ENCODE data around the gene TBC1D22A. TPM values are rescaled to one million over a fixed set of nuclear protein-coding genes. Genes with fewer than 3 reads are reported as not detected.

Gene TBC1D22A
- total and polyA plus RNA-seq, 2 donors from 2014 or later: 24.6 to 39.4 TPM

- FAIRE-seq: no peak
Observed at GRCh38 chr22:47128216-47128615, 365.8 kb downstream of the TBC1D22A start.

GRCh38 chr22:47128622-47129215 is 366.3 kb downstream of the TBC1D22A start:
- Histone ChIP-seq H3K27ac (ENCODE audit: low read depth in 2 of 2, low read length in 2 of 2) (no peak overlapping the region), H3K4me3 (ENCODE audit: low read length in 3 of 3) (no peak overlapping the region), H3K27me3 (ENCODE audit: control insufficient read depth, insufficient read depth, low read length) (no peaks in the 10 kb centered on the region), H3K9me3 (ENCODE audit: control insufficient read depth in 2 of 3, insufficient read depth in 1 of 3, low read length in 3 of 3) (no peaks in the 10 kb centered on the region), H3K36me3 (ENCODE audit: control insufficient read depth in 2 of 3, insufficient read depth in 3 of 3, low read length in 3 of 3) (no peaks in the 10 kb centered on the region), H3K4me1 (ENCODE audit: control insufficient read depth in 2 of 3, insufficient read depth in 2 of 3, low read depth in 1 of 3, low read length in 3 of 3) (no peaks in the 10 kb centered on the region), H3K9ac (ENCODE audit: low read length in 3 of 3) (no peak overlapping the region)
- no peak for TF ChIP-seq CTCF (IDR thresholded peaks at IDR 0.05; ENCODE audit: borderline replicate concordance, extremely low read depth, insufficient read depth)
- DNase-seq (peak in 1 of 5 donors; percentile 21), FAIRE-seq (no peak)
- intact Hi-C loops (cut with DNase I): no loop called here

More at GRCh38 chr22:47128216-47128615, 365.8 kb downstream of the TBC1D22A start:
- no peak overlapping the region for H3K27ac ChIP-seq (ENCODE audit: low read depth in 2 of 2, low read length in 2 of 2)
- H3K4me3 ChIP-seq (ENCODE audit: low read length in 3 of 3): no peak overlapping the region
- no peaks in the 10 kb centered on the region for H3K36me3 ChIP-seq (ENCODE audit: control insufficient read depth in 2 of 3, insufficient read depth in 3 of 3, low read length in 3 of 3)
- H3K4me1 ChIP-seq (ENCODE audit: control insufficient read depth in 2 of 3, insufficient read depth in 2 of 3, low read depth in 1 of 3, low read length in 3 of 3): no peaks in the 10 kb centered on the region
- intact Hi-C loops (cut with DNase I): no loop called here
- H3K9ac ChIP-seq (ENCODE audit: low read length in 3 of 3): no peak overlapping the region
- no peaks in the 10 kb centered on the region for H3K9me3 ChIP-seq (ENCODE audit: control insufficient read depth in 2 of 3, insufficient read depth in 1 of 3, low read length in 3 of 3)
- peak in 1 of 5 donors; percentile 24 for DNase-seq
- no peaks in the 10 kb centered on the region for H3K27me3 ChIP-seq (ENCODE audit: control insufficient read depth, insufficient read depth, low read length)
- TF ChIP-seq CTCF (IDR thresholded peaks at IDR 0.05; ENCODE audit: borderline replicate concordance, extremely low read depth, insufficient read depth): no peak

- Histone ChIP-seq H3K9me3 (ENCODE audit: control insufficient read depth in 2 of 3, insufficient read depth in 1 of 3, low read length in 3 of 3) (no peaks in the 10 kb centered on the region), H3K4me3 (ENCODE audit: low read length in 3 of 3) (no peak overlapping the region), H3K36me3 (ENCODE audit: control insufficient read depth in 2 of 3, insufficient read depth in 3 of 3, low read length in 3 of 3) (no peaks in the 10 kb centered on the region), H3K4me1 (ENCODE audit: control insufficient read depth in 2 of 3, insufficient read depth in 2 of 3, low read depth in 1 of 3, low read length in 3 of 3) (no peaks in the 10 kb centered on the region), H3K27ac (ENCODE audit: low read depth in 2 of 2, low read length in 2 of 2) (no peak overlapping the region), H3K9ac (ENCODE audit: low read length in 3 of 3) (no peak overlapping the region), H3K27me3 (ENCODE audit: control insufficient read depth, insufficient read depth, low read length) (no peaks in the 10 kb centered on the region)
- DNase-seq (peak in 2 of 5 donors; percentile 8 to 30), FAIRE-seq (no peak)
- TF ChIP-seq CTCF (IDR thresholded peaks at IDR 0.05; ENCODE audit: borderline replicate concordance, extremely low read depth, insufficient read depth): no peak
- intact Hi-C loops (cut with DNase I): no loop called here
Observed at GRCh38 chr22:47129902-47130635, 367.6 kb downstream of the TBC1D22A start.
